ENCODE measurements around the gene APOL3.
"Not testable (repeated sequence)": the region's sequence is repeated elsewhere in the genome, so short reads cannot be mapped to it uniquely, and the experiment has no call there.

DNA sequence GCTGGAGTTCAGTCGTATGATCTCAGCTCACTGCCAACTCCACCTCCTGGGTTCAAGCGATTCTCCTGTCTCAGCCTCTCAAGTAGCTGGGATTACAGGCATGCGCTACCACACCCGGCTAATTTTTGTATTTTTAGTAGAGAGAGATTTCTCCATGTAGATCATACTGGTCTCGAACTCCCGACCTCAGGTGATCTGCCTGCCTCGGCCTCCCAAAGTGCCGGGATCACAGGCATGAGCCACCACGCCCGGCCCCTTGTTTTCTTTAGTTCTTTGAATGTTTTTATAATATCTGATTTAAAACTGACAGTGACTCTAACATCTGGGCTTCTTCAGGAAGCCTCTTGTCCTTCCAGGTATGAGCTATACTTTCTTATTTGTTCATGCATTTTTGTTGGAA lies 61.0 kb downstream of the APOL3 start:
- TF ChIP-seq, protein P1, sequence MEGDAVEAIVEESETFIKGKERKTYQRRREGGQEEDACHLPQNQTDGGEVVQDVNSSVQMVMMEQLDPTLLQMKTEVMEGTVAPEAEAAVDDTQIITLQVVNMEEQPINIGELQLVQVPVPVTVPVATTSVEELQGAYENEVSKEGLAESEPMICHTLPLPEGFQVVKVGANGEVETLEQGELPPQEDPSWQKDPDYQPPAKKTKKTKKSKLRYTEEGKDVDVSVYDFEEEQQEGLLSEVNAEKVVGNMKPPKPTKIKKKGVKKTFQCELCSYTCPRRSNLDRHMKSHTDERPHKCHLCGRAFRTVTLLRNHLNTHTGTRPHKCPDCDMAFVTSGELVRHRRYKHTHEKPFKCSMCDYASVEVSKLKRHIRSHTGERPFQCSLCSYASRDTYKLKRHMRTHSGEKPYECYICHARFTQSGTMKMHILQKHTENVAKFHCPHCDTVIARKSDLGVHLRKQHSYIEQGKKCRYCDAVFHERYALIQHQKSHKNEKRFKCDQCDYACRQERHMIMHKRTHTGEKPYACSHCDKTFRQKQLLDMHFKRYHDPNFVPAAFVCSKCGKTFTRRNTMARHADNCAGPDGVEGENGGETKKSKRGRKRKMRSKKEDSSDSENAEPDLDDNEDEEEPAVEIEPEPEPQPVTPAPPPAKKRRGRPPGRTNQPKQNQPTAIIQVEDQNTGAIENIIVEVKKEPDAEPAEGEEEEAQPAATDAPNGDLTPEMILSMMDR (IDR thresholded peaks at IDR 0.05; ENCODE audit: low read length) = not testable (repeated sequence)
- not testable (repeated sequence) for TF ChIP-seq EZH2 (IDR thresholded peaks at IDR 0.05; ENCODE audit: borderline replicate concordance, low read length)
